WERI-Rb-1 (cell line): ENCODE measurements around the gene ANKRD12.

Experiments used
- DNase-seq: peaks from one replicate; pipeline ENCODE4 v3.0.0-alpha.2; 2020
- H3K27ac ChIP-seq: fragments of 250-450 bp; sonication (Bioruptor Pico); 2 replicates; pipeline ENCODE4 v1.5.1; 2020; ENCODE audit warnings: mild to moderate bottlenecking, moderate library complexity
- H3K27me3 ChIP-seq: fragments of 250-450 bp; sonication (Bioruptor Pico); 2 replicates; pipeline ENCODE4 v1.5.1; 2021; ENCODE audit warnings: mild to moderate bottlenecking, low read depth, moderate library complexity; ENCODE audit not compliant: insufficient read depth, severe bottlenecking
- H3K36me3 ChIP-seq: fragments of 250-450 bp; sonication (Bioruptor Pico); 2 replicates; pipeline ENCODE4 v1.5.1; 2020; ENCODE audit warnings: mild to moderate bottlenecking, moderate library complexity
- H3K4me3 ChIP-seq: 2 replicates; pipeline ENCODE4 v1.5.1; 2011; ENCODE audit warnings: low read depth, mild to moderate bottlenecking, control low read depth, low read length
- H3K9me3 ChIP-seq: fragments of 250-450 bp; sonication (Bioruptor Pico); 2 replicates; pipeline ENCODE4 v1.5.1; 2021; ENCODE audit warnings: mild to moderate bottlenecking, moderate library complexity; ENCODE audit not compliant: severe bottlenecking
- TF ChIP-seq, protein P1 (sequence below): IDR thresholded peaks from 2 replicates; pipeline ENCODE4 v1.5.1; 2011; ENCODE audit warnings: low read depth, mild to moderate bottlenecking, control low read depth, inconsistent platforms, low read length

The ANKRD12 gene

DNA sequence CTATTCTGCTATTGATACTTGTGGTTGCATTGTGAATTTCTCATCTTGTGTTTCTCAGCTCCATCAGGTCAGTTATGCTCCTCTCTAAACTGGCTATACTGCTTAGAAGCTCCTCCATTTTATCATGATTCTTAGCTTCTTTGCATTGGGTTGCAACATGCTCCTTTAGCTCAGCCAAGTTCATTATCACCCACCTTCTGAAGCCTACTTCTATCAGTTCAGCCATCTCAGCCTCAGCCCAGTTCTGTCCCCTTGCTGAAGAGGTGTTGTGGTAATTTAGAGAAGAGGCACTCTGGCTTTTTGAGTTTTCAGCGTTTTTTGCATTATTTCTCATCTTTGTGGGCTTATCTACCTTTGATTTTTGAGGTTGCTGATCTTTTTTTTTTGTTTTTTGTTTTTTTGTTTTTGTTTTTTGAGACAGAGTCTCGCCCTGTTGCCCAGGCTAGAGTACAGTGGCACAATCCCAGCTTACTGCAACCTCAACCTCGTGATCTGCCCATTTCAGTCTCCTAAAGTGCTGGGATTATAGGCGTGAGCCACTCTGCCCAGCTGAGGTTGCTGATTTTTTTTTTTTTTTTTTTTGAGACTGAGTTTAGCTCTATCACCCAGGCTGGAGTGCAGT lies 36.0 kb downstream of the ANKRD12 start:
- TF ChIP-seq, protein P1, sequence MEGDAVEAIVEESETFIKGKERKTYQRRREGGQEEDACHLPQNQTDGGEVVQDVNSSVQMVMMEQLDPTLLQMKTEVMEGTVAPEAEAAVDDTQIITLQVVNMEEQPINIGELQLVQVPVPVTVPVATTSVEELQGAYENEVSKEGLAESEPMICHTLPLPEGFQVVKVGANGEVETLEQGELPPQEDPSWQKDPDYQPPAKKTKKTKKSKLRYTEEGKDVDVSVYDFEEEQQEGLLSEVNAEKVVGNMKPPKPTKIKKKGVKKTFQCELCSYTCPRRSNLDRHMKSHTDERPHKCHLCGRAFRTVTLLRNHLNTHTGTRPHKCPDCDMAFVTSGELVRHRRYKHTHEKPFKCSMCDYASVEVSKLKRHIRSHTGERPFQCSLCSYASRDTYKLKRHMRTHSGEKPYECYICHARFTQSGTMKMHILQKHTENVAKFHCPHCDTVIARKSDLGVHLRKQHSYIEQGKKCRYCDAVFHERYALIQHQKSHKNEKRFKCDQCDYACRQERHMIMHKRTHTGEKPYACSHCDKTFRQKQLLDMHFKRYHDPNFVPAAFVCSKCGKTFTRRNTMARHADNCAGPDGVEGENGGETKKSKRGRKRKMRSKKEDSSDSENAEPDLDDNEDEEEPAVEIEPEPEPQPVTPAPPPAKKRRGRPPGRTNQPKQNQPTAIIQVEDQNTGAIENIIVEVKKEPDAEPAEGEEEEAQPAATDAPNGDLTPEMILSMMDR, result no peak
- peaks cover 3% of the 10 kb centered on the region; the same call in 1 of the 2 replicates for H3K36me3 ChIP-seq
- no peak for DNase-seq
- H3K27ac ChIP-seq, result no peak overlapping the region
- H3K9me3 ChIP-seq, result no peaks in the 10 kb centered on the region
- no peaks in the 10 kb centered on the region for H3K27me3 ChIP-seq
- no peak overlapping the region for H3K4me3 ChIP-seq

DNA sequence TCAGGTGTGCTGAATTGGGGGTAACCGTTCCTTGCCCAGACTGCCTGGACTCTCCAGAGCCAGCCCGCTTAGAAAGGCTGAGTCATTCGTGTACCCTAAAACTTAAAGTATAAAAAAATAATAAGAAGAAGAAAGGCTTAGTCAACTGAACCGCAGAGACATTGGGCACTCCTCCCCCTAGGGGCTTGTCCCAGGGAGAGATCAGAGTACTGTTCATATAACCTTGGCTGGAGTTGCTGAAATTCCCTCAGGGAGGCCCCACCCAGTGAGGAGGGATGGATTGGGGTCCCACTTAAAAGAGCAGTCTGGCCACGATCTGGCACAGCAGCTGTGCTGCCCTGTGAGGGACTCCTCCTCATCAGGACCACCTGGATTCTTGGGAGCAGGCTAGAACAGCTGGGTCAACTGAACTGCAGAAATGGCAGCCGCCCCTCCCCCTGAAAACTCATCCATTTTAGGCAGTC lies 37.2 kb downstream of the ANKRD12 start:
- no peak for DNase-seq

DNA sequence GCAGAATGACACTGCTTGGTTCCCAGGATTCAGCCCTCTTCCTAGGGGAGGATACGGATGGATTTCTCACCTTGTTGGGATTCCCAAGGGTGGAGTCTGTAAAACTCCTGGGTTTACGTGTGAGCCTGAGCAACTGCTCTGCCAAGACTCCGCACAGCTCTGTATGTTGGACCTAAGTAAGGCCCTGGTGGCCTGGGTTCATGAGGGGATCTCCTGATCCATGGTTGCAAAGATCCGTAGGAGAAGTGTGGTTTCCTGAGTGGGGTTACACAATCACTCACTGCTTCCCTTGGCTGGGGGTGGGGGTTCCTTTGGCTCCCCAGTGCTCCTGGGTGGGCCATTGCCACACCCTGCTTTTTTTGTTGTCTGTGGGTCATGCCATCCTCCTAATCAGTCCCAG lies 37.7 kb downstream of the ANKRD12 start:
- H3K27ac ChIP-seq, result no peak overlapping the region
- H3K9me3 ChIP-seq, result no peaks in the 10 kb centered on the region
- no peaks in the 10 kb centered on the region for H3K27me3 ChIP-seq
- TF ChIP-seq, protein P1, result no peak
- DNase-seq, result no peak
- H3K4me3 ChIP-seq, result no peak overlapping the region
- H3K36me3 ChIP-seq, result peaks cover 3% of the 10 kb centered on the region; the same call in 1 of the 2 replicates

More for the DNA sequence above, 37.2 kb downstream of the ANKRD12 start:
- Histone ChIP-seq H3K36me3 (peaks cover 3% of the 10 kb centered on the region; the same call in 1 of the 2 replicates), H3K27me3 (no peaks in the 10 kb centered on the region), H3K4me3 (no peak overlapping the region), H3K27ac (no peak overlapping the region), H3K9me3 (no peaks in the 10 kb centered on the region)
- TF ChIP-seq, protein P1, result no peak

DNA sequence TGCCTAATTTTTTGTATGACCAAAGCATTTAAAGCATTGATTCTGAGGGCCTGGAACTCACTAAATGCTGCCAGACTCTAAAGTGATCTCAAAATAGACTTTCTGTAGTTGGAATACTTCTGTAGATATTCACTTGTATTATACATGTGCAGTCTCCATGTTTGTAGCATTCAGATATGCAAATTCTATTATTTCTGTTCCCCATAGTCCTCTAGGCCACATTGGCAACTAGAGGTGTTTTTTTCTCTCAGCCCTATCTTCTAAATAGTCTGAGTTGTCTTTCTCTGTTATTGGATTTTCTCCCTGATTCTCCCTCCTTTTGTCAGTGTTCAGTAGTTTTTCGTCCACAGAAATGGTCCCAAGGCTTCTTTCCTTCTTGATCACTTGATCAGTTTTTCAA lies 38.5 kb downstream of the ANKRD12 start:
- Histone ChIP-seq H3K27me3 (no peaks in the 10 kb centered on the region), H3K9me3 (no peaks in the 10 kb centered on the region), H3K27ac (no peak overlapping the region), H3K36me3 (peaks cover 3% of the 10 kb centered on the region; the same call in 1 of the 2 replicates), H3K4me3 (no peak overlapping the region)
- TF ChIP-seq, protein P1, result no peak
- DNase-seq, result no peak

DNA sequence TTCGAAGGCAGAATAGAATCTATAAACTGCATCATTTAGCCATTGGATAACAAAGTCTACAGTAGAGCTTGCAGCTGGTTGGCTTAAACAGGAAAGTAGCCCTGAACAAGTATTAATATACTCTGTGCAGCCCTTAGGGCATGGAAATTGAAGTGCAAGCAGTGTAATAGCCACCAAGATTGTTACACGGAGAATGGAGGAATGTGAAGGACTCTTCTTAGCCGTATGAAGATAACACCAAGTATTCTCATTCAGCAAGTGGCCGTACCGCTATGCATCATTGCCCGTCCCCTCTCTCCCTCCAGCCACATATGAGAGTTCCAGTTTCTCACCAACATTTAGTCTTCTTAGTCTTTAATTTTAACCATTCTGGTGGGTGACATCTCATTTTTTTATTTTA lies 40.5 kb downstream of the ANKRD12 start:
- no peak for DNase-seq
- Histone ChIP-seq H3K4me3 (no peak overlapping the region), H3K27ac (no peak overlapping the region), H3K36me3 (peaks cover 7% of the 10 kb centered on the region; the same call in 1 of the 2 replicates), H3K9me3 (no peaks in the 10 kb centered on the region), H3K27me3 (no peaks in the 10 kb centered on the region)
- TF ChIP-seq, protein P1, result no peak

DNA sequence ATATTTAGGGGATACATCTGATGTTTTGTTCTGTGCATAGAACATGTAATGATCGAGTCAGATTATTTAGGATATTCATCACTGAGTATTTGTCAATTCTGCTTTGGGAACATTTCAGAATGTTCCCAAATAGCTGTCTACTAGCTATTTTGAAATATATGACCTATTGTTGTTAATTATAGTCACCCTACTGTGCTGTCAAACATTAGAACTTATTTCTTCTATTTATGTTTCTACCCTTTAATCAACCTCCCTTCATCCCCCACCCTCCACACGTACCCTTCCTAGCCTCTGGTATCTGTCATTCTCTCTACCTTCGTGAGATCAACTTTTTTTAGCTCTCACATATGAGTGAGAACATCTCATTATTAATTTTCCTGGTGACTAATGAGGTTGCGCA lies 40.9 kb downstream of the ANKRD12 start:
- Histone ChIP-seq H3K36me3 (peaks cover 8% of the 10 kb centered on the region; the same call in 1 of the 2 replicates), H3K9me3 (no peaks in the 10 kb centered on the region), H3K27me3 (no peaks in the 10 kb centered on the region), H3K27ac (no peak overlapping the region), H3K4me3 (no peak overlapping the region)
- DNase-seq, result no peak
- TF ChIP-seq, protein P1, result no peak
